ENCODE measurements around the gene RAB25. TPM values are rescaled to one million over a fixed set of nuclear protein-coding genes. Genes with fewer than 3 reads are reported as not detected.

Gene RAB25
- polyA plus RNA-seq, 1 experiment = not detected

DNA sequence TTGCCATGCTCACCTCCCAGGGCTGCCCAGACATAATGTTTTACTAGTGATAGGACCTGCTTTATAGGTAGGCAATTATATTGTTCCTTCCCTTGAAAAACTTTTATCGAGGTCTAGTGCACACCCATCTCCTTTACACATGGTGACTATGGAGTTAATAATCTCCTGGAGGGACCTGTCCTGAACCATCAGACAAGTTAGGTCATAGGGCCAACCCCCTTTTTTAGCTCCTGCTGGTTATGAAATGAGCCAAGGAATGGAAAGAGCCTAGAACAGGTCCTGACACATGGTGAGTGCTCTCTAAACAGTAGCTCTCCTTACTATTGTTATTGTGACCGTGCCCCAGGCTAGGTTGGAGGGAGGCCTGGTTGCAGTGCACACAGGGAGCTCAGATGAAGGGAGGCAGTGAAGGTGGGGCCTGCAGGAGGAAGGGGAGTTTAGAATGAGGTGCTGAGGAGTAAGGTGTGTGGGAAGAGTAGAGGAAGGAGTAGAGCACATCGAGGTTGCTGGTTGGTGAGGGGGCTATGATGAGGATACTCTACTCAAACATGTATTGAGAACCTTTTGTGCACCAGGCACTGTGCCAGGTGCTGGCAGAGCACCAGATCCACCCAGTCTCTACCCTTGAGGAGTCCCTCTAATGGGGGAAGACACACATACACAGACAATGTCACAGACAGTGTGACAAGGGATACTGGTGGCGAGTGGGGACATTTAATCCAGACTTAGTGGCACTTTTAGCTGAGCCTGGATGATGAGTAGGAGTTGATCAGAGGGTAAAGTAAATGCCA is 39.4 kb downstream of the RAB25 start:
- Histone ChIP-seq H3K36me3 (ENCODE audit: control insufficient read depth, insufficient read depth, low read length) (no peaks in the 10 kb centered on the region; the same call in 1 of the 2 replicates), H3K4me3 (ENCODE audit: low read depth, low read length) (no peak overlapping the region), H3K27me3 (ENCODE audit: control insufficient read depth, insufficient read depth, low read length) (no peaks in the 10 kb centered on the region)
- no peak for DNase-seq (ENCODE audit: low read depth)
- ChIA-PET POLR2A (no interaction called here), CTCF (interaction anchor here (0.7 to 27.9 kb wide), 5 partner anchors 9 to 125 kb away, joined by 3 to 983 read pairs (median 10); partner anchors contain the start of gene LMNA)
- TF ChIP-seq, protein P1, sequence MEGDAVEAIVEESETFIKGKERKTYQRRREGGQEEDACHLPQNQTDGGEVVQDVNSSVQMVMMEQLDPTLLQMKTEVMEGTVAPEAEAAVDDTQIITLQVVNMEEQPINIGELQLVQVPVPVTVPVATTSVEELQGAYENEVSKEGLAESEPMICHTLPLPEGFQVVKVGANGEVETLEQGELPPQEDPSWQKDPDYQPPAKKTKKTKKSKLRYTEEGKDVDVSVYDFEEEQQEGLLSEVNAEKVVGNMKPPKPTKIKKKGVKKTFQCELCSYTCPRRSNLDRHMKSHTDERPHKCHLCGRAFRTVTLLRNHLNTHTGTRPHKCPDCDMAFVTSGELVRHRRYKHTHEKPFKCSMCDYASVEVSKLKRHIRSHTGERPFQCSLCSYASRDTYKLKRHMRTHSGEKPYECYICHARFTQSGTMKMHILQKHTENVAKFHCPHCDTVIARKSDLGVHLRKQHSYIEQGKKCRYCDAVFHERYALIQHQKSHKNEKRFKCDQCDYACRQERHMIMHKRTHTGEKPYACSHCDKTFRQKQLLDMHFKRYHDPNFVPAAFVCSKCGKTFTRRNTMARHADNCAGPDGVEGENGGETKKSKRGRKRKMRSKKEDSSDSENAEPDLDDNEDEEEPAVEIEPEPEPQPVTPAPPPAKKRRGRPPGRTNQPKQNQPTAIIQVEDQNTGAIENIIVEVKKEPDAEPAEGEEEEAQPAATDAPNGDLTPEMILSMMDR (IDR thresholded peaks at IDR 0.05; ENCODE audit: insufficient read depth, low read depth, low read length) = no peak

DNA sequence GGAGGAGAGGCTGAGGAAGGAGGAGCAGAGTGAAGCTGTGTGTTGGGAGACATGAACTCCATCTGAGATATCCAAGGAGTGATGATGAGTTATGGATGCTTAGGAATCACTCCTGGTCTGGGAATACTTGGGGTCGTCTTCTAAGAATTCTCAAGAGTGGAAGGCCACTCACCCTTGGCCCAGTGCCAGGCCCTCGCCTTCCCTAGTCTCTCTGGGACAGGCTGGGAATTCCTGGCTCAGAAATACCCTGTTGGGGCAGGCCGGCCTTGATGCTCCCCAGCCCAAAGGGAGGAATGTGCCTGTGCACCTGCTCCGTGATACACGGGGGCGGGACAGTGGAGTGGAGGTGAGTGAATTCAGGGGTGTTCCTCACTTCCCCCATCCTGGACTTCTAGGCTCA is 40.9 kb downstream of the RAB25 start:
- H3K4me3 ChIP-seq (ENCODE audit: low read depth, low read length) = no peak overlapping the region
- ChIA-PET POLR2A (interaction anchor here (0.6 to 1.1 kb wide), 3 partner anchors 16 to 124 kb away, joined by 4 to 8 read pairs (median 4); partner anchors contain the start of gene ARHGEF2), CTCF (interaction anchor here (0.6 to 27.9 kb wide), 4 partner anchors 8 to 123 kb away, joined by 3 to 983 read pairs (median 5); partner anchors contain the start of gene LMNA)
- no peak for DNase-seq (ENCODE audit: low read depth)
- TF ChIP-seq, protein P1 (IDR thresholded peaks at IDR 0.05; ENCODE audit: insufficient read depth, low read depth, low read length) = no peak
- H3K27me3 ChIP-seq (ENCODE audit: control insufficient read depth, insufficient read depth, low read length) = no peaks in the 10 kb centered on the region
- no peaks in the 10 kb centered on the region for H3K36me3 ChIP-seq (ENCODE audit: control insufficient read depth, insufficient read depth, low read length)

DNA sequence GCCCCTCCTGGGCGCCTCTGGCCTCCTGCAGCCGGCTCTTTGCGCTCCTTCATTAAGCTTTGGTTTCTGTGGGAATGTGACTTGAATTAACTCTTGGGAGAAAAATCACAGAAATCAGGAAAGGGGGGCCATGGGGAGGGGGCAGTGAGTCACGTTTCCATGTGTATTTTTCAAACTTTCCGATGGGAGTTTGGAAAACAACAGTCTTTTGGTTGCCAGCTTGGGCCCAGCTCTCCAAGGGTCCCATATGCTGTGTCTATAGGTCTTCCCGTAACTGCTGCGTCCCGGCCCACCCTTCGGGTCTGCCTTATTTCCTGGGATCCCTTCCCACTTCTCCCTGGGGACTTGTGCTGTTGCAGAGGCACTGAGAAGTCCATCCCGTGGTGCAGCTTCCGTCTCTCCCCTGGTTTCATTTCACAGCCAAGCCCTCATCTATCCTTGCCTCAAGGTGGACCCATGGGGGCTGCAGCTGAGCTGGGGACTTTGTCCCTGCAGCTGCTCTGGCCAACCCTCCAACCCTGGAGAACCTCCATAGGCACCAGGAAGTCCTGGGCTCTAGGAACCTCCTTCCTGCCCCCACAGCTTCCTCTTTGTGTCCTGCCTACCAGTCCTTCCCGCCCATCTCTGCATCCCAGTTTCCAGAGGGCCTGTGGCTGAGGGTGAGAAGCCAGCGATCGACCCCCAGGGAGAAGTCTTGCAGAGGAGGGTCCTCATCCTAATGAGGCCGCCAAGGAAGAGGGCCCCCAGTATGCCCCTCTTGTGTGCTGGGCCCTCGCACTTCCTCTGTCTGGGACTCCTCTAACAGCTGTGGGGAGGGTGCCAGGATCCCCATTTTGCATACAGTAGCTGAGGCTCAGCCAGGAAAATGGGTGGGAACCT is 41.9 kb downstream of the RAB25 start:
- DNase-seq (ENCODE audit: low read depth) = no peak
- CTCF ChIA-PET = interaction anchor here (0.6 to 27.9 kb wide), 5 partner anchors 9 to 122 kb away, joined by 3 to 983 read pairs (median 6); partner anchors contain the start of gene LMNA
- H3K4me3 ChIP-seq (ENCODE audit: low read depth, low read length) = no peak overlapping the region
- H3K27me3 ChIP-seq (ENCODE audit: control insufficient read depth, insufficient read depth, low read length) = no peaks in the 10 kb centered on the region
- TF ChIP-seq, protein P1 (IDR thresholded peaks at IDR 0.05; ENCODE audit: insufficient read depth, low read depth, low read length) = no peak
- POLR2A ChIA-PET = interaction anchor here (0.5 to 1.5 kb wide), 7 partner anchors 14 to 309 kb away, joined by 3 to 12 read pairs (median 7); partner anchors contain the start of gene ARHGEF2
- no peaks in the 10 kb centered on the region for H3K36me3 ChIP-seq (ENCODE audit: control insufficient read depth, insufficient read depth, low read length)

DNA sequence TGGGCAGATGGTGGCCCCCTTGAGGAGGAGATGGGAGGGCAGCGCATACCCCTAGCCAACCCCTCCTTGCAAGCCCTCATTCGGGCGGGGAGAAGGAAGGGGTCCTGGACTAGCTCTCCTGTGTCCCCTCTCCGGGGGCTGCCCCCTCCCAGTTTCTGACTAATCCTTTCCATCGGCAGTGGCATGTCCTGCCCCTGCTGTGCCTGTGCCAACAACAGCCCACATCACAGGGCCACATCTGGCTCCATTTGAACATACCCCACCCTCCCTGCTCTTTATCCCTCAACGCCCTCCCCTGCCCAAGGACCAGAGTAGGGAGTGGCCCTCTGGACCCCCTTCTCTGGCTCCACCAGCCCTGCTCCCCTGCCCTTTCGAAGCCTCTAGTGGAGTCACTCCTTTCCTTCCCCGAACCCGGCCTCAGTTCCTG is 42.6 kb downstream of the RAB25 start:
- POLR2A ChIA-PET = interaction anchor here (0.5 to 1.5 kb wide), 4 partner anchors 13 to 308 kb away, joined by 3 to 8 read pairs (median 5); no protein-coding TSS in a partner anchor
- DNase-seq (ENCODE audit: low read depth) = no peak
- CTCF ChIA-PET = interaction anchor here (0.5 to 27.9 kb wide), 5 partner anchors 7 to 1169 kb away, joined by 4 to 983 read pairs (median 8); partner anchors contain the start of gene LMNA
- no peak overlapping the region for H3K4me3 ChIP-seq (ENCODE audit: low read depth, low read length)
- H3K36me3 ChIP-seq (ENCODE audit: control insufficient read depth, insufficient read depth, low read length) = no peaks in the 10 kb centered on the region
- TF ChIP-seq, protein P1 (IDR thresholded peaks at IDR 0.05; ENCODE audit: insufficient read depth, low read depth, low read length) = no peak
- no peaks in the 10 kb centered on the region for H3K27me3 ChIP-seq (ENCODE audit: control insufficient read depth, insufficient read depth, low read length)
